Kidney epithelial cell (primary cell): ENCODE results near the gene CTNNA3. TPM values are rescaled to one million over a fixed set of nuclear protein-coding genes. Genes with fewer than 3 reads are reported as not detected.
A peak's percentile ranks its signal among the peaks of the same experiment; 100 is the strongest.

Experiments
- DNase-seq: peaks from one replicate; pipeline ENCODE4 v3.0.0-alpha.2; 2010; ENCODE audit warnings: low read depth
- H3K27me3 ChIP-seq: 2 replicates; pipeline ENCODE4 v1.6.0; 2011; ENCODE audit warnings: low read length; ENCODE audit not compliant: control insufficient read depth, insufficient read depth
- H3K36me3 ChIP-seq: 2 replicates; pipeline ENCODE4 v1.5.1; 2011; ENCODE audit warnings: low read length; ENCODE audit not compliant: control insufficient read depth, insufficient read depth
- H3K4me3 ChIP-seq: 2 replicates; pipeline ENCODE4 v1.5.1; 2011; ENCODE audit warnings: low read depth, mild to moderate bottlenecking, control low read depth, low read length
- CTCF ChIP-seq: IDR thresholded peaks from 2 replicates; pipeline ENCODE4 v1.5.1; 2011; ENCODE audit warnings: mild to moderate bottlenecking, moderate library complexity, low read length, control low read depth, inconsistent platforms; ENCODE audit not compliant: insufficient read depth, poor library complexity, severe bottlenecking
- total RNA-seq: library from RNA; depleted of rRNA; stranded (reverse); fragments of >200 nt; gene quantifications from 2 replicates; pipeline ENCODE4 v1.2.3, GENCODE V29; 2015

CTNNA3 gene
- total RNA-seq, 1 donor from 2014 or later = 0.79 TPM

DNA sequence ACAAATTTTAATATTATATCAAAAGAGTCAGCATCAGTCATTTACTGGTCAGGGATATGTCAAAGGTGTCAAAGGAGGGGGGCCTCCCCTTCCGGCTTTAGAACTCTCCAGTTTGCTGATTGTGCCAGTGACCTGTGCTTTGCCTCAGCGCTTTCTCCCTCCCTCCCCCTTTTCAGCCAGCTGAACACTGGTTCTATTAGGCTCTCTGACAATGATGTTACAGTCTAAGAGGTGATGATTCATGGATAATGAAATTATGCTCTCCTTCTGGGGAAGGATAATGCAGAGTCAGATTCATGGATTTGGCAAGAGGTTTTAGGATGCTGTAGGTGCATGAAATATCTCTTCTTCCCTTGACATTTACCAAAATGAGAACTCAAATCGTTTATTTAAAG is 764.0 kb downstream of the CTNNA3 start:
- DNase-seq = no peak
- Histone ChIP-seq H3K27me3 (peaks cover 19% of the 10 kb centered on the region), H3K4me3 (no peak overlapping the region), H3K36me3 (no peaks in the 10 kb centered on the region)
- TF ChIP-seq CTCF = no peak

DNA sequence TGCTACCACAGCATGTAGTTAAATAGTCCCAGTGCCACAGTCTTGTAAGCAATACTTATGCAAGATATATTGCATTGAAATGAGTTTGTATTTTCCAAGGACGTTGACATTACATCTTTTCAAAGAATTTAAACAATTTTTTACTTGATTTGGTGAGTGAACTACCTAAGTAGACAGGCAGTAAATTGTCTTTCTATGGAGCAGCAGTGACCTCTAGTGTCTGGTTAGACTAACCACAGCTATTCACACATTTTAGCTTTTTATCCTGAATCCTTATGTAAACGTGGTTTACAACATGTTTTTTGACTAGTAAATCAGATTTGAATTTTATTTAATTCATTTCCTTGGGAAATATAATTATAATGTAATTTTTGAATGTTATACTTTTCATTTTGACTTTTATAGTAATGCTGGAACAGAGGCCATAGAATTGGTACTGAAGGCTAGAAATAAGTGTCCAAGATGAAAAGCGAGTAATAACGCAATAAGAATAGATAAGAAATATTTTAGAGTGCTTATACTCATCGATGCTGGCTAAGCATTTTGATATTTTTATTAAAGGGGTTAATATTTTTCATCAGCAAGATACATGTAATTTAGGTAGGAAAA is 764.6 kb downstream of the CTNNA3 start:
- Histone ChIP-seq H3K4me3 (no peak overlapping the region), H3K36me3 (no peaks in the 10 kb centered on the region), H3K27me3 (peaks cover 20% of the 10 kb centered on the region)
- DNase-seq = peak; percentile 29
- TF ChIP-seq CTCF = peak; percentile 67

DNA sequence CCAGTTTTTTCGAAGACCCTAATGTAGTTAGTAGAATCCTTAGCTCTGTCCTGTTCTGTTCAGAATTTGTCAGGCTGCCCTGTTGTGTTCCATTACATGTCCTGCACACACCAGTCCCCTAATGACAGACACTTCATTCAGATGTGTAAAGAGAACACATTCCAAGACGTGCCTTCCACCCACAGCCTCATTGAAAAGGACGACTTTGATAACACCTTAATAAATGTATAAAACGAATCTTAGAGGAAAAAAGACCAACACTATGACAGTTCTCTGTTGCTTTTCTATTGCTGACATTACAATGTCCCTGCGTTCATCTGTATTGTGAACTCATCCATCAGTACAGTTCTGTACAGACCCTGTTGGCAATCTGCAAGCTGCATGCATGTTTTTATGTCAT is 766.6 kb downstream of the CTNNA3 start:
- no peak for DNase-seq
- H3K4me3 ChIP-seq = no peak overlapping the region
- no peak for TF ChIP-seq CTCF
- no peaks in the 10 kb centered on the region for H3K36me3 ChIP-seq
- peaks cover 22% of the 10 kb centered on the region for H3K27me3 ChIP-seq

DNA sequence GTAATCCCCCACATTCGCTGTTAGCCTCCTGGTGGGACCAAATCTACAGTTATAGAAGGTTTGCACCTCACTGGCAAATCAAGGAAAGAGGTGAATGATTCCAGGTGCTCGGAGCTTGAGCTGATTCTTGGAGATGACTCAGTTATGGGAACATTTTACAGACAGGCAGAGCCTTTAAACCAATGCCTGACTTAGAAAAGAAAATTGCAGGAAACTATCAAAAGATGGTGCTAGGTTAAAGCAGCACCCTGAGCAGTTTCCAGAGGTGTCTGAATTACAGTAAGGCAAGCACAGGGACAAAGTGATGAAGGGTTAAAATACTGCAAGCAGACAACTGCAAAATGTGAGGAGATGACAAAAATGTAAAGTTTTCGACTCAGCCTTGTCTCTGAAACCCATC is 767.2 kb downstream of the CTNNA3 start:
- Histone ChIP-seq H3K36me3 (no peaks in the 10 kb centered on the region), H3K4me3 (no peak overlapping the region), H3K27me3 (peaks cover 22% of the 10 kb centered on the region)
- no peak for TF ChIP-seq CTCF
- no peak for DNase-seq

GRCh38 chr10:66927971-66928770 is 767.8 kb downstream of the CTNNA3 start:
- Histone ChIP-seq H3K4me3 (peak overlapping the region; percentile 7), H3K27me3 (peaks cover 22% of the 10 kb centered on the region), H3K36me3 (no peaks in the 10 kb centered on the region)
- no peak for TF ChIP-seq CTCF
- DNase-seq = no peak
